ENCODE results near the gene SH3PXD2A.

GRCh38 chr10:103610083-103610472, 245.3 kb downstream of the SH3PXD2A start:
- TF ChIP-seq SPI1 (IDR thresholded peaks at IDR 0.05; ENCODE audit: low read depth, low read length): no peak
- no peak for TF ChIP-seq POLR2A (IDR thresholded peaks at IDR 0.05; ENCODE audit: low read depth, low read length)
- TF ChIP-seq TAF1 (IDR thresholded peaks at IDR 0.05; ENCODE audit: low read depth, low read length): no peak
- TF ChIP-seq POLR2AphosphoS5 (IDR thresholded peaks at IDR 0.05; ENCODE audit: low read depth, low read length): no peak
- no peak for TF ChIP-seq PAX5 (IDR thresholded peaks at IDR 0.05; ENCODE audit: insufficient read depth, low read length, severe bottlenecking)
- no peak for TF ChIP-seq POU2F2 (IDR thresholded peaks at IDR 0.05; ENCODE audit: low read depth, low read length)

Measured in GM12891 (cell line).